ENCODE results near the gene NR4A3. TPM values are rescaled to one million over a fixed set of nuclear protein-coding genes. Genes with fewer than 3 reads are reported as not detected.

NR4A3 gene
- total RNA-seq, 2 donors from 2014 or later = 15.8 to 19.9 TPM

DNA sequence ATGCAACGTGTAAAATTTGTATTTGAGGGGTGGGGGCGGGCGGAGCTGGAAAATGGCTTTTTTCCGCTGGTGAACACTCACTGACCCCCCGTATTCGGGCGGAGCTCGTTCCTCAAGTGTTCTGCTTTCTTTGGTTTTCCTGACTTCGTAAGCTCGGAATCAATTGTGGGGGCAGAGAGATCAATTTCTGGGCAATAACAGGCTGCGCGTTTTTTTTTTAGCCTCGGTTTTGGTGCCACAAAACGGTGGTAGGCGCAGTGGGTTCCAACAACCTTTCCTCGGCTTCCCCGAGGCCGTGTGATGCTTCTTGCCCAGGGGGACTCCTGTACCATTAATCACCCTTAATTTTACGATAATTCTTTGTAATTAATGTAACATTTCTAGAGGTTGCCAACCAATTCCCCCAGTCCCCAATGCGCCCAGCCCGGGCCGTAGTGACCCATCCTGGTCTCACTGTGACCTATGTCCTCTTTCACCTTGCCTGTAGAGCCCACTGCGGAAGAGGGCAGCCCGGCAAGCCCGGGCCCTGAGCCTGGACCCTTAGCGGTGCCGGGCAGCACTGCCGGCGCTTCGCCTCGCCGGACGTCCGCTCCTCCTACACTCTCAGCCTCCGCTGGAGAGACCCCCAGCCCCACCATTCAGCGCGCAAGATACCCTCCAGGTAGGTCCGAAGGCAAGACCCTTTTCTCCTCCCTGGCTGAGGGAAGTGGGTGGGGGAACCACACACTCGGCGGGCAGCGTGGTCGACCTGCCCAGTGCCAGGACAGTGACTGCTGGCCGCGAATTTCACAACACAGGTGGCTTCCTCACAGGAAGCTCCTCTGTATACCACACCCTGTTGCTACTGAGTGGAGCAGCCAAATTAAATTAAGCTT lies 3.7 kb downstream of the NR4A3 start:
- H3K9me3 ChIP-seq = no peaks in the 10 kb centered on the region
- H3K27me3 ChIP-seq = no peaks in the 10 kb centered on the region
- peak overlapping the region in 1 of 2 donors; percentile 75 for H3K4me3 ChIP-seq
- DNase-seq (ENCODE audit: low spot score) = no peak
- peaks cover 18% of the 10 kb centered on the region for H3K36me3 ChIP-seq
- no peak overlapping the region for H3K27ac ChIP-seq
- H3K4me1 ChIP-seq = peaks cover 0 to 21% of the 10 kb centered on the region in 2 donors
- TF ChIP-seq, protein P1, sequence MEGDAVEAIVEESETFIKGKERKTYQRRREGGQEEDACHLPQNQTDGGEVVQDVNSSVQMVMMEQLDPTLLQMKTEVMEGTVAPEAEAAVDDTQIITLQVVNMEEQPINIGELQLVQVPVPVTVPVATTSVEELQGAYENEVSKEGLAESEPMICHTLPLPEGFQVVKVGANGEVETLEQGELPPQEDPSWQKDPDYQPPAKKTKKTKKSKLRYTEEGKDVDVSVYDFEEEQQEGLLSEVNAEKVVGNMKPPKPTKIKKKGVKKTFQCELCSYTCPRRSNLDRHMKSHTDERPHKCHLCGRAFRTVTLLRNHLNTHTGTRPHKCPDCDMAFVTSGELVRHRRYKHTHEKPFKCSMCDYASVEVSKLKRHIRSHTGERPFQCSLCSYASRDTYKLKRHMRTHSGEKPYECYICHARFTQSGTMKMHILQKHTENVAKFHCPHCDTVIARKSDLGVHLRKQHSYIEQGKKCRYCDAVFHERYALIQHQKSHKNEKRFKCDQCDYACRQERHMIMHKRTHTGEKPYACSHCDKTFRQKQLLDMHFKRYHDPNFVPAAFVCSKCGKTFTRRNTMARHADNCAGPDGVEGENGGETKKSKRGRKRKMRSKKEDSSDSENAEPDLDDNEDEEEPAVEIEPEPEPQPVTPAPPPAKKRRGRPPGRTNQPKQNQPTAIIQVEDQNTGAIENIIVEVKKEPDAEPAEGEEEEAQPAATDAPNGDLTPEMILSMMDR (IDR thresholded peaks at IDR 0.05) = no peak

DNA sequence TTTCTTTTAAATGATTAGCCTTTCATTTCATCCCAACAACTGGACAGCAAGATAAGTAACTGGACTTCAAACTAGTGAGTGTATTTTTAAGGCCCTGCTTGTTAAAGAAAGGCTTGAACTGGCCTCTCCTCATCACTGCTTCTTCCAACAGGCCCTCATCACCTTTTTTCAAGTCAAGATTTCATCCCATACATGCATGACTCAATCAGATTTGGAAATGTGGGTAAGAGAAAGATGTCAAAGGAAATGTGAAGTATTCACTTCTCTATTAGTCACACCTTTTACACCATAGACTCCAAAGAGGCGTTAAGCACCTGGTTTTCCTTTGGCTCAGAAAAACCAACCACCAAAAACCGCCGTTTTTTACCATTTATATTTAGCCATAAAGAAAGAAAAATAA lies 4.9 kb downstream of the NR4A3 start:
- TF ChIP-seq, protein P1 (IDR thresholded peaks at IDR 0.05) = no peak
- no peak overlapping the region for H3K27ac ChIP-seq
- H3K4me3 ChIP-seq = no peak overlapping the region
- no peaks in the 10 kb centered on the region for H3K27me3 ChIP-seq
- peaks cover 0 to 21% of the 10 kb centered on the region in 2 donors for H3K4me1 ChIP-seq
- H3K36me3 ChIP-seq = peaks cover 18% of the 10 kb centered on the region
- no peaks in the 10 kb centered on the region for H3K9me3 ChIP-seq
- DNase-seq (ENCODE audit: low spot score) = no peak

DNA sequence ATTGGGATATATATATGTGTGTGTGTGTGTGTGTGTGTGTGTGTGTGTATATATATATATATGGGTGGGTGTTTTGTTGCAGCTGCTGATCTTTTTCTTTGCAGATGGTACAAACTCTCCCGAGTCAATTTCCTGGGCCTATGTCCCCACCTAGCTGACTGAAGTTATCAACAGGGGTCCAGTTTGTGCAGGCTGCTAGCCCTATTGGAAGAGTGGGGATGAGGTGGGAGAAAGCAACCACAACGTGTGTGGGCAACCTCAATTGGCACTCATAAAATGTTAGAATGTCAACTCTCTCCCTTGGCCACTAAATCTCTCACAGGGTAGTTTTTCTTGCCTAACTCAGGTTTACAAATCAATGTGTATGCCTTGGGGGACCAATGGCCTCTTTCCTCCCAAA lies 5.6 kb downstream of the NR4A3 start:
- peaks cover 18% of the 10 kb centered on the region for H3K36me3 ChIP-seq

DNA sequence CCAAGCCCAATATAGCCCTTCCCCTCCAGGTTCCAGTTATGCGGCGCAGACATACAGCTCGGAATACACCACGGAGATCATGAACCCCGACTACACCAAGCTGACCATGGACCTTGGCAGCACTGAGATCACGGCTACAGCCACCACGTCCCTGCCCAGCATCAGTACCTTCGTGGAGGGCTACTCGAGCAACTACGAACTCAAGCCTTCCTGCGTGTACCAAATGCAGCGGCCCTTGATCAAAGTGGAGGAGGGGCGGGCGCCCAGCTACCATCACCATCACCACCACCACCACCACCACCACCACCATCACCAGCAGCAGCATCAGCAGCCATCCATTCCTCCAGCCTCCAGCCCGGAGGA lies 6.3 kb downstream of the NR4A3 start:
- no peak overlapping the region for H3K27ac ChIP-seq
- no peak for DNase-seq (ENCODE audit: low spot score)
- H3K36me3 ChIP-seq = peaks cover 22% of the 10 kb centered on the region
- no peaks in the 10 kb centered on the region for H3K9me3 ChIP-seq
- H3K4me1 ChIP-seq = peaks cover 0 to 21% of the 10 kb centered on the region in 2 donors
- no peaks in the 10 kb centered on the region for H3K27me3 ChIP-seq
- H3K4me3 ChIP-seq = no peak overlapping the region
- TF ChIP-seq, protein P1 (IDR thresholded peaks at IDR 0.05) = no peak

More for the DNA sequence above, 5.6 kb downstream of the NR4A3 start:
- Histone ChIP-seq H3K4me1 (peaks cover 0 to 21% of the 10 kb centered on the region in 2 donors), H3K27me3 (no peaks in the 10 kb centered on the region), H3K4me3 (no peak overlapping the region), H3K9me3 (no peaks in the 10 kb centered on the region), H3K27ac (no peak overlapping the region)
- TF ChIP-seq, protein P1 (IDR thresholded peaks at IDR 0.05) = no peak
- DNase-seq (ENCODE audit: low spot score) = no peak

DNA sequence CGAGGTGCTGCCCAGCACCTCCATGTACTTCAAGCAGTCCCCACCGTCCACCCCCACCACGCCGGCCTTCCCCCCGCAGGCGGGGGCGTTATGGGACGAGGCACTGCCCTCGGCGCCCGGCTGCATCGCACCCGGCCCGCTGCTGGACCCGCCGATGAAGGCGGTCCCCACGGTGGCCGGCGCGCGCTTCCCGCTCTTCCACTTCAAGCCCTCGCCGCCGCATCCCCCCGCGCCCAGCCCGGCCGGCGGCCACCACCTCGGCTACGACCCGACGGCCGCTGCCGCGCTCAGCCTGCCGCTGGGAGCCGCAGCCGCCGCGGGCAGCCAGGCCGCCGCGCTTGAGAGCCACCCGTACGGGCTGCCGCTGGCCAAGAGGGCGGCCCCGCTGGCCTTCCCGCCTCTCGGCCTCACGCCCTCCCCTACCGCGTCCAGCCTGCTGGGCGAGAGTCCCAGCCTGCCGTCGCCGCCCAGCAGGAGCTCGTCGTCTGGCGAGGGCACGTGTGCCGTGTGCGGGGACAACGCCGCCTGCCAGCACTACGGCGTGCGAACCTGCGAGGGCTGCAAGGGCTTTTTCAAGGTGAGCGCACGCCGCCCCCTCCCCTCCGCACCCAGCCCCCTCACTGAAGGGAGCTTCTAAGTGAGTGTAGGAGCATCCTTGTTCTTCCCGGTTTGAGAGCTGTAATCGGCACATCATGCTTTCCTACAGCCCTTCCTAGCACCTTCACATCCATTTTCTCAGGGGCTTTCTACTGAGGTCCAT lies 6.9 kb downstream of the NR4A3 start:
- Histone ChIP-seq H3K4me3 (peak overlapping the region in 1 of 2 donors; percentile 3), H3K9me3 (no peaks in the 10 kb centered on the region), H3K27me3 (no peaks in the 10 kb centered on the region), H3K36me3 (peaks cover 27% of the 10 kb centered on the region), H3K4me1 (peaks cover 0 to 21% of the 10 kb centered on the region in 2 donors), H3K27ac (no peak overlapping the region)
- TF ChIP-seq, protein P1 (IDR thresholded peaks at IDR 0.05) = no peak
- DNase-seq (ENCODE audit: low spot score) = no peak
